HFFc6 (cell line): ENCODE measurements around the gene FGF1. TPM values are rescaled to one million over a fixed set of nuclear protein-coding genes. Genes with fewer than 3 reads are reported as not detected.
A peak's percentile ranks its signal among the peaks of the same experiment; 100 is the strongest.

Experiments used
- DNase-seq: peaks from one replicate; pipeline ENCODE4 v3.0.0-alpha.2; 2018
- H3K27ac Mint-ChIP-seq: 2 replicates; pipeline ENCODE4 v1.8.0; 2020; ENCODE audit warnings: mild to moderate bottlenecking, mixed read lengths
- H3K27me3 Mint-ChIP-seq: 2 replicates; pipeline ENCODE4 v1.8.0; 2021; ENCODE audit warnings: mild to moderate bottlenecking, moderate library complexity, mixed read lengths; ENCODE audit not compliant: insufficient read depth
- H3K36me3 Mint-ChIP-seq: 2 replicates; pipeline ENCODE4 v1.8.0; 2021; ENCODE audit warnings: low read depth, mixed read lengths
- H3K4me1 Mint-ChIP-seq: 2 replicates; pipeline ENCODE4 v1.8.0; 2020; ENCODE audit warnings: low read depth, mixed read lengths
- H3K4me3 Mint-ChIP-seq: 2 replicates; pipeline ENCODE4 v1.8.0; 2020; ENCODE audit warnings: mild to moderate bottlenecking, moderate library complexity, mixed read lengths
- H3K9me3 Mint-ChIP-seq: 2 replicates; pipeline ENCODE4 v1.8.0; 2020; ENCODE audit warnings: mild to moderate bottlenecking, mixed read lengths
- CTCF ChIP-seq: fragments of 200-600 bp; sonication (generic); IDR thresholded peaks from 2 replicates; pipeline ENCODE4 v1.5.0; 2021; ENCODE audit warnings: antibody characterized with exemption, mild to moderate bottlenecking
- total RNA-seq, 6 experiments: library from RNA; stranded (reverse); fragmentation: NEBNext Ultra II Directional; extraction: Animal tissue kit (Norgen Biotek cat#: 25700); gene quantifications; 2 replicates in 1 of 6; 3 replicates in 5 of 6; pipeline ENCODE4 v1.2.3, GENCODE V29; 2021

The FGF1 gene
- total RNA-seq, 6 experiments from 2014 or later, result 34.2 to 42.4 (median 37.2) TPM

GRCh38 chr5:142542906-142543305 lies 143.0 kb downstream of the FGF1 start:
- Mint-ChIP-seq H3K4me1 (peaks cover 77% of the 10 kb centered on the region), H3K9me3 (no peaks in the 10 kb centered on the region), H3K27me3 (no peaks in the 10 kb centered on the region), H3K36me3 (no peaks in the 10 kb centered on the region), H3K4me3 (no peak overlapping the region), H3K27ac (peak overlapping the region; percentile 25)
- DNase-seq, result peak; percentile 50
- TF ChIP-seq CTCF, result peak; percentile 51

Other genes with a start within 250 kb of the FGF1 start
- 1 to 10 TPM; 2.3 to 3.6 (median 3.1) TPM for gene ARHGAP26, start 84.3 kb upstream of the FGF1 start, total RNA-seq